ENCODE data around the gene MRPS2.
"Not testable (repeated sequence)": the region's sequence is repeated elsewhere in the genome, so short reads cannot be mapped to it uniquely, and the experiment has no call there.

The MRPS2 gene

DNA sequence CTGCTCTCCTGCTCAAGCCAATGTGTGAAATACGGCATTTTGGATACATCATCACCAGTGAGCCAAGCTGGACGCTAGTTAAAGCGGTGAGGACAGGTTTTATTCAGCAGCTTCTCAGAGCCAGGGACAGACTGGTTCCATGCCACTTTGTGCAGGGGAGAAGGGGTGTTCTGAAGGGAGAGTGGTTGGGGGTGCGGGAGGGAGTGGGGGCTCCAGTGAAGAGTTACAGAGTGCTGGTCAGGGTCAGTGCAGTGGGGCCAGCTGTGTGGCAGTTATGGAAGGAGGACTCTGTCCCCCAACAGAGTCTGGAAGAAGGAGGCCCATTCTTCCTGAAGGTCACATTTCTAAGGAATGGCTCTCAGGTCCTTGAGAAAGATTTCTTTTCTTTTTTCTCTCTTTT lies 34.3 kb downstream of the MRPS2 start:
- not testable (repeated sequence) for DNase-seq

DNA sequence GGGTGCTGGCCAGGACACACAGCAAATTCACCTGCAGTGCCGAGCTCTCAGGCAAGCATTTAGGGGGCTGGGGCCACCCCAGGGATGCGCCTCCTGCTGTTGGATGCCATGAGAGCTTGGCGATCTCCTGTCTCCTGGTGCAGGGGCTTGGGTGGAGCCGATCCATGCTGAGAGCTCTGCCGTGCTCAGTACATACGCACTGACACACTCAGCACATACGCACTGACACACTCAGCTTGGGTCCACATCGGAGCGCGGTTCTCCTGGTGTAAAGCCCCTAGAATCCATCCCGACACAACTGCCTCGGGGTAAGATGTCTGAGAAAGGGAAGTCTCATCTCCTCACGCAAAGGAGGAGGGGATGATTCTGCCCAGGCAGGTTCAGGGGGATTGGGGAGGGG lies 35.1 kb downstream of the MRPS2 start:
- DNase-seq, result not testable (repeated sequence)

DNA sequence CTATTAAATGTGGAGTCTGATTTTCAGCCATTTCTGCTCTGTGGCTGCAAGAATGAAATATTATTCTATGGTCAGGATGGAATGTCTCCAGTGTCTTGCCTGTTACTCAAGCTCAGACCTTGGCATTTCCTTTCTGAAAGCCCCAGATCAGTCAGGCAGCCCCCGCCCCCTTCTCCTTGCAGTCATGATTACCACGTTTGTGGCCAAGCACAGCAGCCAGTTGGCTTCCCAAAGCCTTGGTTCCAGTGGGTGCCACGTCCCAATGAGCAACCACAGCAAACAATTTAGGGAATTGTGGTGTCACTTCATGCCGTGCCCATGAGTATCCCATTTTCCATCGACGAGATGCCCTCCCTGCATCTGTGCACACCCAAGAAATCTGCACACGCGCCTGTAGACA lies 35.7 kb downstream of the MRPS2 start:
- peak; percentile 65 for DNase-seq

DNA sequence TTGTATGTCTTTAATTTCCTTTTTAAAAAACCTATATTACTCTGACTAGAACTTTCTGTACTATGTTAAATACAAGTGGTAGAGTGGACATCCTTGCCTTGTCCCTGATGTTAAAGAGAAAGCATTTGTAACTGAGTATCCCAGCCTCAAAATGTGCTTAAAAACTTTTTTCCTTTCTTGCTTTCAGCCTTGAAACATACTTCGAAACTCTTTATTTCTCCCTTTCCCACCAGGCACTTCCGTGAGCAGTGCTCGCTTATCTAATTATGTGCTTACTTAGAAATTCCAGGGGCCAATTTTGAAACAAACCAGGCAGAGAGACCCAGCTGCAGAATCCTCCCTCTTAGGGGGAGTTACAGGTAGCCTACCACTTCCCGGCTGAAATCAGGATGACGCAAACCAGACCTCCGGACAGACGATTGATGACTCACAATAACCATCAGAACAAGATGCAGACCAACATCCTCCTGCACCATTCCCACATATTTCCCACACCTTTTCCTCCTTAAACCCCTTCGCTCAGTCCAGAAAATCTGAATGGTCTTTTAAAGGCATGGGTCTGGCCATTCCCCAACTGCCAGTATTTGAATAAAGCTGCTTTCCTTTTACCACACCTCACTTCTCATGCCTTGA lies 42.9 kb downstream of the MRPS2 start:
- DNase-seq, result not testable (repeated sequence)

DNA sequence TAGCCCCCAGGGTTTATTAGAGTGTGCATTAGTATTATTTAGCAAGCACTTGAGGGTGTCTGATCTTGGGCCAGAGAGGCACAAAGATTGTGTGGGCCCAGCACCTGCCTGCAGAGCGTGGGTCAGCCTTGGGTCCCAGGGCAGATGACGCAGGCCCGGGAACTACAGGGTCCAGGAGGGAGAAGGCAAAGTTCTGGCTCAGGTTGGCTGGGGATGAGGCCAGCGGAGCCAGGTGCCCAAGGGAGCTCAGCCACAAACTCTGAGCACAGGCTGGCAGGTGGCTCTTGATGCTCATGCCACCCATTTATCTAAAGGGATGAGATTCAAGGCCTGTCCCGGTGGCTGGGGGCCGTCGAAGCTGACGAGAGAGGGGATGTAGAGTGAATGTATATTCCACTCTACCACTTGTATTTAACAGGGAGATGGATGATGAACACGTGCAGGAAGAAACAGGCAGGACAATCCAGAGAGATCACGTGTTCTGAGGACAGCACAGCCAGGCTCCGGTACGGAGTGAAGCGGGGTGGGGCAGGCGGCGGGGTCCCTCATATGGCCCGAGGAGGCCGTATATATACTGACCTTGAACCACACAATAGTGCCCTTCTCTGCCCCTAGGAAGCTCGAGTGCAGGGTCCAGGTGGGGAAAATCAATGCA lies 44.6 kb downstream of the MRPS2 start:
- DNase-seq, result no peak

DNA sequence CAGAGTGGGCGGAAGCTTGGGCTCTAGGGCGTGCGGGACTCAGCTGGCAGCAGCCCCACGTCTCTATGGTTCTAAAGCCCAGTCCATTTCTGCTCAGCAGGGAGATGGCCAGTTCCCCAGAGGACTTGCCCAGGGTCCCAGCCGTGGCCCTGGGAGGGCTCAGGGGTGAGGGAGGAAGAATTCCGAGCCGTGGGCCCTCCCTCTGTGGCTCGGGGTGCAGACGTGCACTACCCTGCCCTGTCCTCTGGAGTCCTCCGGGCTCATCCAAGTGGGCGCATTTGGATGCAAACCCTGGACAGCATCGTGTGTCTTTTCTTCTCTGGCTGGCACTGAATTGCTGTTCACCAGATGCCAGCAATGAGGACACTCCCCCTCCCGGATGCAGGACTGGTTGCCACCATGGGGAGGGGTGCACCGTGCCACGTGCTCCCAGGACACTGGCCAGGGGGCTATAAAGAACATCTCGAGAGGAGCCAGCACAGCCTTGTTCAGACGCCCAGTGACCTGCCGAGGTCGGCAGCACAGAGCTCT lies 45.2 kb downstream of the MRPS2 start, which contains the start of gene OBP2A:
OBP2A (plus strand) TSS at position 481 of the 531 bp plus-strand sequence. CDS start 55 bp downstream, outside the sequence.
- DNase-seq, result not testable (repeated sequence)

DNA sequence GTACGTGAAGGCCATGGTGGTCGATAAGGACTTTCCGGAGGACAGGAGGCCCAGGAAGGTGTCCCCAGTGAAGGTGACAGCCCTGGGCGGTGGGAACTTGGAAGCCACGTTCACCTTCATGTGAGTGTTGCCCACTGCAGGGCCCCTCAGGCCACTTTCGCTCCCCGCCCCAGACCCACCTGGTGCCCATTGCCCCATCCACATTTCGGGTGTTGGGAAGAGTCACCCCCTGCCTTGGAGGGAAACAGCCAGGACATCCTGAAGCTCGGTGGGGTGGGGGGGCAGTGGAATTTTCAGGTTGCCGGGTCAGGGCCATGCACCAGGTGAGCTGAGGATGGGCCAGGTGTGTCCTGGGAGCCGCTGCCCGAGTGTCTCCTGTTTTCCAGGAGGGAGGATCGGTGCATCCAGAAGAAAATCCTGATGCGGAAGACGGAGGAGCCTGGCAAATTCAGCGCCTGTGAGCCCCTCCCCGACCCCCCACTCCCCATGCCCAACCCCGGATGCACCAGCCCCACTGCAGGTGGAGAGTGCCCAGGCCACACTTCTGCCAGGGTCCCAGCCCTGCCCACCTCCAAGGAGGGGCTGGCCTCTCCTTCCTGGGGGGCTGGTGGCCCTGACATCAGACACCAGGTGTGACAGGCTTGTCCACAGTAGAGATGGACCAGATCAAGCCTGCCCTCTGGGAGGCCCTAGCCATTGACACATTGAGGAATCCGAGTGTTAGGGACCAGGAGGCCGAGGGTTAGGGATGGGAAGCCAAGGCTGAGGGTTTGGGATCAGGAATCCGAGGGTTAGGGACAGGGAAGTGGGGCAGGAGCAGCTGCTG lies 46.5 kb downstream of the MRPS2 start:
- DNase-seq, result not testable (repeated sequence)

DNA sequence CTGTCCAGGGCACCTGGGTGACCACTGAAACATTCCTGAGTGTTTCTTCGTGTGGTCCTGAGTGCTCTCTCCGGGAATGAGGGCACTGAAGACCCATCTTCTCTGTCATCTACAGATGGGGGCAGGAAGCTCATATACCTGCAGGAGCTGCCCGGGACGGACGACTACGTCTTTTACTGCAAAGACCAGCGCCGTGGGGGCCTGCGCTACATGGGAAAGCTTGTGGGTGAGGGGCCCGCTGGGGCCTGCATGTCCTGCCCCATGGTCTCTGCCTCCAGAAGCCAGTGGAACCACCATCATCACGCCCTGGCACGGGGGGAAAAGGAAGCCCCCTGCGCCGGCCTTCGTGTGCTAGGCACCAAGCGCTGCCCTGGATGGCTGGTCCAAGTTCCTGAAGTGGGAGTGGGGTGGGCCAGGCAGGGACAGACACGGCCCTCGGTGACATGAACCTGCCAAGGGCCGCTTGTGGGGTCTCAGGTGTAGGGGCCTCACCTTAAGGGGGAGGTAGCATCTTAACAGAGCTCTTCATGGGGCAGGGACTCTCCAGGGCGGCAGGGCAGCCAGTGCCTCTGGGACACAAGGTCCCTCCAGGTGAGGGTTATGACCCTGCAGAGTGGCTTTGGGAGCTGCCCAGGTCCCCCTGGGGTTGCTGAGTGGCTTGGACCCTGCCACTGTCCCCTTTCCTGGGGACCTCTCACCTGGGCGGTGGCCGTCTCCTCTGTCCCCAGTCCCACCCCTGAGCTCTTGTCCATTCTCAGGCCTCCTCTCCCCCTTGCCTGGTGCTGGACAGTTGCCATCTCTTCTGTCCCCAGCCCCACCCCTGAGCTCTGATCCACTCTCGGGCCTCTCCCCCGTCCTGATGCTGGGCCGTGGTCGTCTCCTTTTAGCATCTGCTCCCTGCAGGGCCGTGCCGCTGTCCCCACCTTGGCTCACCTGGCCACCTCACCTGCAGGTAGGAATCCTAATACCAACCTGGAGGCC lies 47.6 kb downstream of the MRPS2 start:
- DNase-seq, result no peak

DNA sequence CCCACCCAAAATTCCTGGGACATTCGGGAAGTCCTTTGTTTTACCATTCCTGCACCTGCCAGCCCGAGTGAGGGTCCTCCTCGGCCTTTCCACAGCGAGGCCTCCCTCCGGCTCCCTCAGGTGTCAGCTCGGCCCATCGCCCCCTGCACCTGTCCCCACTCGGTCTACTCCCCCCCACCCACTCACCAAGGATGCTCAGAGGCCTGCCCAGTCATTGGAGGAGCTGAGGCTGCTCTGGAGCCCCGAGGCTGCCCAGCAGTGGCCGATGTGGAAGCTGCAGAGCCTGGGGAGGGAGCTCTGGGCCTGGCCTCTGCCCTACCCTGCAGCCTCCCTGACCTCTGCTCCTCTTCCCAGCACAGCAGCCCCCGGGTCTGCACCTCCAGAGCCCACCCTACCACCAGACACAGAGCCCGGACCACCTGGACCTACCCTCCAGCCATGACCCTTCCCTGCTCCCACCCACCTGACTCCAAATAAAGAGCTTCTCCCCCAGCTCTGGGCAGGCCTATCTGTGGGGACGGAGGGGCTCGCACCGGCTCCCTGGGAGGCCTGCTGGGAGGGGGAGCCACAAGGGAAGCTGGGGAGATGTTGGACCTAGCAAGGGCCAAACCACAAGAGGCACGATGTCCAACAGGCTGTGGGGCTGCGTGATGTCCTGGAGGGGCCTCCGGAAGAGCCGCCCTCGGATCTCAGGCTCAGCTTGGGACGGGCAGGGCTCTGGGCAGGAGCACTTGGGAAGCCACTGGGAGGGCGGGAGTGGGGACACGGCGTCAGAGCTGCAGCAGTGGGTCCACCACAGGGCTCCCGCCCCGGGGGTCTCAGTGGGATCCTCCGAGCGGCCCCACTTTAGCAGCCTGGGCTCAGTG lies 49.2 kb downstream of the MRPS2 start:
- not testable (repeated sequence) for DNase-seq

DNA sequence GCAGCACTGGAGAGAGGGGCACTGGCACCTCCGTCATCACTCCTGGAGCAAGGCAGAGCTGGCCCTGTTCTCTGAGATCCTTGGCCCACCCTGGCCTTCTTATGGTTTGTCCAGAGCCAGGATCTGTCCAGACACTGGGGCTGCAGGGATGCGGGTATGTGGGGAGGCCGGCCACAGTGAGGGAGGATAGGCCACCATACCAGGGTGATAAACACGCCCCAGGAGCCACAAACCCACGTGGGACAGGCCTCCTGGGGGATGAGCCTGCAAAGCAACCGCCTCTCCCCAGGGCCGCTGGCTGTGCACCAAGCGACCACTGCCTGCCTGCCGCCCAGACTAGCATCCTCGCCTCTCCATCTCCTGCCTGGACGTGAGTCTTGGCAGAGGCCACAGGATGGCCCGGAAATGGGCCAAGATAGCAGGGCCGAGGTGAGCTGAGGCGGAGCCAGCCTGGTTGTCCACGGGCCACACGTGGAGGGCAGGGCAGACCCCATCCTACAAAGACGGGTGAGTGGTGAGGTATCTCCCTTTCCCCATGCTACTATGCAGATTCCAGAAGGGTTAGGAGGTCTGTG lies 49.9 kb downstream of the MRPS2 start:
- no peak for DNase-seq

DNA sequence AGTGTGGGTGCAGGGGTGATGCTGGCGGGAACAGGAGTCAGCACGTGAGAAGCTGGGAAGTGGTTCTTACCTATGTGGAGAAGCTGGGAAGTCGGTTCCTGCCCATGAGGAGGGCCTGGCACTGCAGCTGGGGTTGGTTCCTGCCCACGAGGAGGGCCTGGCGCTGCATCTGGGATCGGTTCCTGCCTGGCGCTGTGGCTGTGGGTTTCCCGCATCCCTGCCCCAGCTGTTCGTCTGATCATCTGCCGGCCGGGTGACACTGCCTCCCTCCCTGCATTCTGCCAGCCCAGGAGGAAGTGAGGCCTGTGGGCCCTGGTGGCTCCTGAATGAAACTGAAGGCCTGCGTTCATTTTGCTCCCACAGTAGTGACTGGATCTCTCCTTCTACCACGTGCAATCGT lies 50.5 kb downstream of the MRPS2 start:
- no peak for DNase-seq

DNA sequence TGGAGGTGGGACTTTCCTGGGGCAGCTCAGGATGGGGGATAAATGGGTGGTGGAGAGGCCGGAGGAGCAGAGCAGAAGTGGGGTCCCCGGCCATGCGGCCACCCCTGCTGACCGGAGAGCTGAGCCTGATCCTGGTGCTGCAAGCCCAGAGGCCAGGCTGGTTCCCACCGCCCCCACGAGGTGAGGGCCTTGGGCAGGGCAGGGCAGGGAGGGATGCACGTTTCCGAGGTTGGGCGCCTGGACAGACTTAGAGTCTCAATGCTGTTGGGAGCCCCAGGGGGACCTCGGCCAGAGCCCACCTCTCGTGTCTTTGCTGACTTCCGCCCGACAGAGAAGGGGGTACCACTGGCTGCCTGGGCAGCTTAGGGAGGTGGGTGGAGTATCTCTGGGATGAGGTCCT lies 51.0 kb downstream of the MRPS2 start:
- no peak for DNase-seq

DNA sequence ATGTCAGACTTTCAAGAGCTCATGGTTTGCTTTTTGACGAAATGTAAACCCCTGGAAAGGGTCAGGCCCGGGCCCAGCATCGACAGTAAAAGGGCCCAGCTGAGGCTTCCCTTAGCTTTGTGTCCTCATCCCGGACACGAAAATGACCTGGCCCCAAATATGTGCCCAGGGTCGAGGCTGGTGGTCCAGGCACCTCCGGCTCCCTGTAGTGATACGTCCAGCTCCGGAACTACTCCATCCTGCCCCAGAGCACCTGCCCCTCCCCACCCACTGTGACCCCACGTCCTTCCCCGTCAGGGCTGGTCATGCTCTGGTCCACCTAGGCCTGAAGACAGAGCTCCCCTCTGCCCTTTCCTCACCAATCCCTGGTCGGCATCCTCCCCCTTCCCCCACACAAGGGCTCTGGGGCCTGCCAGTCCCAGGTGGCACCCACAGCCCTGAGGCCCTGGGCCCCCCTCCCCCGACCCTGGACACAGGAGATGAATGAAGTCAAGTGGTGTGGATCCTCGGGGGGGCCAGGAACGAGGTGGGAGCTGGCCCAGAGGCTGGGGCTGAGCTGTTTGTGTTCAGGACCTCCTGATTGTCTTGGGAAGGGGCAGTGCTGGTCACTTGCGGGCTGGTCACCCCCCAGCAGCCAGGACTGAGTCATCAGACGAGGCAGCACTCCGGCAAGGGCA lies 51.7 kb downstream of the MRPS2 start:
- DNase-seq, result no peak

DNA sequence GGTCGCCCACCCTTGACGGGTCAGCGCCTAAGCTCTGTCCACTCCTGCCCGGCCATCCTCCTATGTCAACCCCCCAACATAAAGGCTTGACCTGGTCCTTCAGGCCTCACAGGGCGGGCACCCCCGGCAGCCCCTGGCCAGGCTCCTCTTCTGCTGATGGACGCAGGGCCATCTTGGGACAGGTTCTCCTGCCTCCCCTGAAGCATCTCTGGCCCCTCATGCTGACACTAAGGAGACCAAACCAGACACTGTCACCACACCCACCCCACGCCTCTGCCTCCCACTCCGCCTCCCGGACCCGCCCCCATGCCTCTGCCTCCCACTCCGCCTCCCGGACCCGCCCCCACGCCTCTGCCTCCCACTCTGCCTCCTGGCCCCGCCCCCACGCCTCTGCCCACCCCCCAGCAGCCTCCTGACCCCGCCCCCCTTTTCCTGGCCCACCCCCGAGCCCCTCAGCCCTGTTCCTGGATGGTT lies 52.3 kb downstream of the MRPS2 start:
- DNase-seq, result no peak

Data from fibroblast of skin of right quadriceps (primary cell).